Coronary artery (tissue), 2 donors: Measurements from ENCODE around the gene DCTN3.
A peak's percentile ranks its signal among the peaks of the same experiment; 100 is the strongest.

Source experiments
- DNase-seq: peaks from one replicate; pipeline ENCODE4 v3.0.0-alpha.2; 2017; ENCODE audit warnings: low spot score
- H3K27ac ChIP-seq, 2 donors: fragments of 200-600 bp; sonication (generic); one replicate each; pipeline ENCODE4 v1.5.1; 2016 to 2019
- H3K4me3 ChIP-seq: fragments of 200-600 bp; sonication (generic); 2 replicates; pipeline ENCODE4 v1.5.1; 2016; ENCODE audit warnings: mild to moderate bottlenecking, moderate library complexity
- CTCF ChIP-seq: fragments of 200-600 bp; sonication (generic); IDR thresholded peaks from one replicate; pipeline ENCODE4 v1.5.1; 2019; ENCODE audit warnings: antibody characterized with exemption

The DCTN3 gene

GRCh38 chr9:34662526-34663302, 42.4 kb upstream of the DCTN3 start, which contains the start of gene CCL27:
Gene CCL27 (minus strand): TSS chr9:34662657. CDS start chr9:34662633, 24 bp downstream.
- DNase-seq, result no peak
- TF ChIP-seq CTCF, result no peak
- H3K27ac ChIP-seq, result peak within 1 kb of the TSS in 1 of 2 donors; percentile 100
- H3K4me3 ChIP-seq, result no peak within 1 kb of the TSS

- H3K27ac ChIP-seq, result no peak overlapping the region
- no peak overlapping the region for H3K4me3 ChIP-seq
- no peak for TF ChIP-seq CTCF
- DNase-seq, result no peak
Observed at GRCh38 chr9:34659592-34660253, 39.4 kb upstream of the DCTN3 start.

DNA sequence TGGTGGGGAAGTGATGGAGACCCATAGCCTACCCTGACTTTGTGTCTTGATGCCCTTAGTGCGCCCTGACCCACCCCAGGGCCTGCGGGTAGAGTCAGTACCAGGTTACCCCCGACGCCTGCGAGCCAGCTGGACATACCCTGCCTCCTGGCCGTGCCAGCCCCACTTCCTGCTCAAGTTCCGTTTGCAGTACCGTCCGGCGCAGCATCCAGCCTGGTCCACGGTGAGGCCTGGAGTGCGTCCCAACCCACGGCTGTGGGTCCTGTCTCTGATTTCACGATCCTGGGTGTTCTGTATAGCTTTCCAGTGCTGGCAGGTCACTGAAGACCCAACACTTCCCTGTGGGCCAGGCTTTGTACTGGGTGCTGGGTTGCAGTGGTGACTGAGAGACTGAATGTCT, 38.2 kb upstream of the DCTN3 start:
- Histone ChIP-seq H3K4me3 (no peak overlapping the region), H3K27ac (no peak overlapping the region)
- DNase-seq, result no peak
- TF ChIP-seq CTCF, result no peak

- TF ChIP-seq CTCF, result no peak
- DNase-seq, result no peak
- Histone ChIP-seq H3K27ac (no peak overlapping the region), H3K4me3 (no peak overlapping the region)
Observed at GRCh38 chr9:34656992-34657391, 36.7 kb upstream of the DCTN3 start.

DNA sequence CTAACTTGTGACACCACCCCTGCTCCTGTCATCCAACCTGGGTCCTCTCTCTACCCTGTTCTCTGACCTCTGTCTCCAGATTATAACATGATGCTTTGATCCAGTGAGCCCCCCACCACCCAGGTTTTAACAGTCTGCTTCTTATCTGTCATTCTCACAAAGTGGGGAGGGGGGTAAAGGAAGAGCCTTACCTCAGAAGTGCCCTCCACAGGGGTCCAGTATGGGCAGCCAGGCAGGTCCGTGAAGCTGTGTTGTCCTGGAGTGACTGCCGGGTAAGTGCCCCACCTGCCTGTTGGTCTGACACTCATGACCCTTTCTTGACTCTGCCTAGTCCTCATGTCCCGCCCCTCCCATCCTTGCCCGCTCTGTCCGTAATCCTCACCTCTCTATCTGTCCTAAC, 35.1 kb upstream of the DCTN3 start:
- TF ChIP-seq CTCF, result no peak
- DNase-seq, result no peak
- peak overlapping the region; percentile 56 for H3K4me3 ChIP-seq
- peak overlapping the region; percentile 87 to 91 for H3K27ac ChIP-seq

DNA sequence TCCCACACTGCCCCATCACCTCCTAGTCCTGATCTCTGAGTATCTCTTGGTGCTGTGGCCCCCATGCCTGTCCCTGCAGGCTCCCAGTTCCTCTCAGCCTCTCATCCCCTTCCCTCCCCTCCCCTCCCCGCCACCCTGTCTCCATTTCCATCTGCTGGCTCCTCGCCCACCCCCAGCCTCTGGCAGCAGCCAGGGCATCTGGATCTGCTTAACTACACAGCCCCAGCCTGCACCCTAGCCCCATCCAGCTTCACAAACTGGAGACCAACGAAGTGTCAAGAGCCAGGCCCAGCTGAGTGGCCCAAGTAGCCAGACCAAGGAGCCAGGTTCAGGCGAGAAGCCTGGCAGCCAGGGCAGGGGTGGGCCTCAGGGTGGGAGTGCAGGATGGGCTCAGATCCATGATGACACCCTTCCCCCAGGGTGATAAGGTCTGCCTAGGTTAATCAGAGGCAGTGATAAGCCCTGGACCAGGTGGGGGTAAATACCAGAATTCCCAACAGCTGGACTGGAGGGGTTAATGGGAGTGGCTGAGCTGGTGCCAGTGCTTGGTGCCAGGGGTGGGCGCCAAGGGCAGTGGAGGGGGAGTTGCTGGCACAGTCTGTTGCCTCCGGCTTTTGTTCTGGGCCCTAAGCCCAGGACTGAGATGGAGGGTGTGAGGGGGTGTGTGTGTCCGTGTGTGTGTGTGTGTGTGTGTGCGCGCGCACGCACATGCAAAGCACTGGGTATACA, 34.2 kb upstream of the DCTN3 start:
- Histone ChIP-seq H3K4me3 (peak overlapping the region; percentile 56), H3K27ac (peak overlapping the region; percentile 87 to 91)
- no peak for TF ChIP-seq CTCF
- peak; percentile 86 for DNase-seq
